Measurements from ENCODE around the gene ARHGDIA.

The ARHGDIA gene

DNA sequence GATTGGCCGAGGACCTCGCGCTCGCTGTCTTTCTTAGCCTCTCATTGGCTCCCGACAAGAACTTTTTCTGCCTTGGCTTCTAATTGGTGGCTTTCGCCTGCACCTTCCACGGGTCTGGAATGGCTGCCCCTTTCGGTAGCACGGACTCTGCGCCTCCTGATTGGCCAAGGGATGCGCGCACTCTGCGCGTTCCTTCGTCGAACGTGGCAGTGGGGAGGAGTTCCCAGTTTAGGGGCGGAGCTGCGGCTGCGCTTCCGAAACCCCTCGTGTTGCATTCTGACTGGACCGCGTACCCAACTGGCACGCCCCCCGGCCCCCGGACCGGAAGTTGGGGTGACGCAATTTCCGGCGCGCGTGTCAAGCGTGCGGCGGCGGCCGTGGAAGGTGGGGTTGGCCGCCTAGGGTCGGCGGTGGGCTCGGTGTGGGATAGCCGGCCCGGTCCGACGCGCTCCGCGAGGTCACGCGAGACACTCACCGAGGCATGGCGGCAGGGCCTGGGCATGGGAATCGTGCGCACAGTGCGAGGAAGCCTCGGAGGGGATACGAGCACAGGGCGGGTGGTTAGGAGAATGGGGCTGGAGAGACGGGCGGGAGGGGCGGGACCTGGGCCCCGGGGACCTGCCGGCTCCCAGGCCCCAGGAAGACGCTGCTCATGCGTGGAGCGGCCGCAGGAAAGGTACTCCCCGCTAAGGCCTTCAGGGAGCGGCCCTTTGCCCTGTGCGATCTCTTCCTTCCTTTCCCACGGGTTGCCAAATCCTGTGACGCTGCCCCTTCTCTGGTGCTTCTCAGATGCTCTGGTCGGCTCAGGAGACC is 10.2 kb downstream of the ARHGDIA start:
- peak; percentile 99 for DNase-seq

DNA sequence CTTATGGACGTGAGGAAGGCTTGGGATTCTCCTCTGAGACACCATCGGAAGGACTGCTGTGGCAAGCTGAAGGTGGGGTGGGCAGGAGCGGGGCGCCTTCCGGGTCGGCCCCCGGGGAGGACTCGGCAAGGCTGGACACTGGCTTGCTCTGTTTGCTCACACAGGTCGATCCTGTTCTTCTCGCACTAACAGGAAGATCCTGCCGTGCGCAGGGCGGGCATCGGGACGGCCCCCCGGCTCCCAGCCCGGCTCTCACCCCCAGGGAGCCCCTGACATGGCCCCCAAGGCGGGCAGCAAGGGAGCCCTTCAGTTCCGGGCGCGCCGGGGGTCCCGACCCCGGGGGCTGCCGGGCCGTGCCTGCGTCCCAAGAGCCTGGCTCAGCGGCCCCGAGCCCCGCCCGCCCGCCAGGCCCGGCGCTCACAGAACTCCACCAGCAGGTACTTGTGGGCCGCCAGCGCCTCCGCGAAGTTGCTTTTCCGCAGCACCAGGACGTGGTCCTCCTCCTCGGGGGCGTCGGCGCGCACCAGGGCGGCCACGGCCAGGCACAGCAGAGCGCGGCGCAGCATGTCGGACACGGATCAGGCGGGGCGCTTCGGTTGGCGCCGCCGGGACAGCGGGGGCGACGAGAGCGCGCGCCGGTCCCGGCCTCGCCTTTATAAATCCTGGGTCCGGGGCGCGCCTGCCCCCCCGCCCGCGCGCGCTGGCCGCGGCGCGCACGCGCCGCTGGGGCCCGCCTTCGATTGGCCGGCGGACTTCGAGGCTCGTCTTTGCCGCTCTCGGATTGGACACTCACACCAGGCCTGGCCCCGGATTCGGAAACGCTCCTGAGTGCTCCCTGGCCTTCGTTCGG is 11.0 kb downstream of the ARHGDIA start, which contains the start of gene P4HB:
Gene P4HB, minus strand, starts transcription at position 630 of the 850 bp plus-strand sequence. Its CDS starts 64 bp downstream, at position 566.
- no peak for DNase-seq

DNA sequence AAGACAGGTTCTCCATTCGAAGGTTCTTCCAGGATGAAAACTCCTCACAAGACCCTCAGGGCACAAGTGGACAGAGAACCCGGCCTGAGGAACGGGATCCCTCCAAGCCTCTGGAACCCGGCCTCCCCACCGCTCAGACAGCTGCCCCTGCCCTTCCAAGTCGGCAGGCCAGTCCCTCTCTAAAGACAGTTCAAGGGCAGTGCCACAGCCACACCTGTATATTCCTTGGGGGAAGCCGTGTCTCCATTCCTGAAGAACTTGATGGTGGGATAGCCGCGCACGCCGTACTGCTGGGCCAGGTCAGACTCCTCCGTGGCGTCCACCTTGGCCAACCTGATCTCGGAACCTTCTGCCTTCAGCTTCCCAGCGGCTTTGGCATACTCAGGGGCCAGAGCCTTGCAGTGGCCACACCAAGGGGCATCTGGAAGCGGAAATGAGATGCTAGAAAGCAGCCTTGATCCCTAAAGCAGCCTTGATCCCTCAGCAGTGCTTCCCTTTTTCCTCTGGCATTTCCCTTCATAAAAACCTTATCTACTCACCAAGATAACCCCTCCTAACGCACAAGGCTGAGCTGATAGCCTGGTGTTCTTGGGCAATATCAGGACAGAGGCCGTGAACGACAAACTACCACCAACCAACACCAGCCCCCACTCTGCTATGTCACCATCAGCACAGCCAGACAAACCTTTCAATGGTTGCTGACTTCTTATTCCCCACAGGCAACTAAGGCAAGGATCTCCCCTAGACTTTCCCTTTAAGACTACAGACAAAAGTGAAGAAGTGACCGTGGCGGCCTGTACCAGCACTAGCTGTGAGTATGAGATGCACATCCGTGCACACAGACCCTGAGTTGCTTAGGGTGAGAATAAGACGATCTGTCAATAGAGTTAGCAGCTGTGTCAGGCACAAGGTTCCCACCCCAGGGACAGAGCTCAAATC is 11.9 kb downstream of the ARHGDIA start:
- DNase-seq = no peak

DNA sequence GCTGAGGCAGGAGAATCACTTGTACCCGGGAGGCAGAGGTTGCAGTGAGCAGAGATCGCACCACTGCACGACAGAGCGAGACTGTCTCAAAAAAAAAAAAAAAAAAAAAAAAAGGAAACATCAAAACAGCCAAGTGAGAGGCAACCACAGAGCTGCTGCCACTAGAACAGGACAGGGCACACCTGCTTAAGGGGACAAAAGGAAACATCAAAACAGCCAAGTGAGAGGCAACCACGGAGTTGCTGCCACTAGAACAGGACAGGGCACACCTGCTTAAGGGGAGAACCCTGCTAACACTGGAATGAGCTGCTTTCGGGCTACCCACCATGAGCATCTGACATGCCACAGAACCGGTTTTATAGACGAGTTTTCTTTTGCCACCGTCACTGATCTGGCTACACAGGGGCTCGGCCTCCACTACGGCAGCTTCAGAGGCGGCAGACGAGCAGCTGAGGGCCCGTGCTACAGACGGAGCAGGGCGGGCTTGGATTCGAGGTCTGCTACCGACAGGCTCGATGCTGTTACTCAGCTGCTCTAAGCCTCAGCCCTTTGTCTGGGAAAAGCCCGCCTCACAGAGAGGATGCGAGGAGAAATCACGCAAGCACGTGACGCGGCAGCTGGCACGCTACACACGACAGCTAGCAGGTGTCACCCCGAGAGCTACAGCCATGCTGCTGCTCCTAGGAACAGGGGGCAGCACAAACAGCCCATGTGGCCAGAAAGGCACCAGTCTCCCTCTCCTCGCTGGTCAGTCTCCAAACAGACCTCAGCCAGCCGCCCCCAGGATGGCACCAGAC is 12.8 kb downstream of the ARHGDIA start:
- no peak for DNase-seq

DNA sequence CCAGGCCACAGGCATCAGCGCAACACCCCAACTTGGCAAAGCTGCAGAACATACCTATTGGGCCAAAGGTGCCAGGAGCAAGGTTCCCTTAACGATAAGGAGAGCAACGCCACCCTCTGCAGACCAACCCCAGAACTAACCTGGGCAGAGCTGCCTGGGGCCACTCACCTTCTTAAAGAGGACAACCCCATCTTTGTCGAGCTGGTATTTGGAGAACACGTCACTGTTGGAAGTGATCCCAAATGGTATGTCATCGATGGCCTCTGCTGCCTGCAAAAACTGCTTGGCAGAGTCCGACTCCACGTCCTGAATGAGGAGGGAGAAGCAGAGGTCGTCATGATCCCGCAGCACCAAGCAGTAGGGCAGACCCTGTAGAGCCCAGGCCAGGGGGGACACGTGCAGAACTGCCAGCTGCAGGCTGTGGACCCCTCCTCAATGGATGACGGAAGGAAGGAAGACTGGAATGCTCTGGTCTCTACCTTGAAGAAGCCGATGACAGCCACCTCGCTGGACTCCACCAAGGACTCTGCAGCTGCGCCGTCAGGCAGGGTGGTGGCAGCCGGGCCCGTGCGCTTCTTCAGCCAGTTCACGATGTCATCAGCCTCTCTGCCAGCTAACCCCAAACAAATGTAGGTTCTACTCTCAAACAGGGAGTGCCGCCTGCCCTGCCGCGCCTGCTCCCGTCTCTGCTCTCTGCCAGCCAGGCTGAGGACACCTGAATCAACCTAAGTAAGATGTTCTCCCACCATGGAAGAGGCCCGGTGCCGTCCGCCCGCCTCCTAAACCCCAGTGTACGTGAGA is 16.0 kb downstream of the ARHGDIA start:
- DNase-seq = no peak

DNA sequence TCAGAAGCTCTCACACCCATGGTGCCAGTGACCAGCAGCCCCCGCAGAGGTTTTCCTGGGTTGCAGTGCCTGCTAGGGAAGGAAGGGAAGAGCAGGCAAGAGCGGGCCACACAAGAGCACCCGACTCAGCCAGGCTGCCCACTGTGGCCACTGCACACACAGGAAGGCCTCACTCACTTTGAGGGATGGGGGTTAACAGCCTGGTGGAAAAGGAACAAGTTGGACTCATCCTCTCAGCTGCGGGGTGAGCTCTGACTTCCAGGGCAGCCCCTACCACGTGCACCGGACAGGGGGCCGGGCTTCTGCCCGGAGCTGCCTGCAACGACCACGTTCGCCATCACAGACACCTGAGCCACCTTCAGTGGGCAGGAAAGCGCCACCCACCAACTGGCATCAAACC is 18.9 kb downstream of the ARHGDIA start:
- DNase-seq = no peak

DNA sequence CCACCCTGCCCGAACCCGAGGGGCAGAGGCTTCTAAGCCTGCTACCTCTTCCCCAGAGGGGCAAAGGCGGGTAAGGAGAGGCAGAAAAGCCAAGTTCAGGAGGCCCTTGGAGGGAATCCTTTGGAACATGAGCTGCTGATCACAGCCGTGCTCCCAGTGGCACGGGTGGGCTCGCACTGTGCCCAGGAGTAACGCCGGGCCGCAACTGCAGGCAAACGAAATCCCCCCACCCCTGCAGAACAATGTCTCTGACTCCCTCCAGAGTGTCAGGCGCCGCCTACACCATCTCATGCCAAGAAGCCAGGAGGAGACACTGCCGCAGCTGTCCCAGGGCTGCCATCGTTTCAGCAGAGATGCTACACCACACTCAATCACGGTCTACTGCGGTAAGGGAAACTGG is 19.7 kb downstream of the ARHGDIA start:
- no peak for DNase-seq

DNA sequence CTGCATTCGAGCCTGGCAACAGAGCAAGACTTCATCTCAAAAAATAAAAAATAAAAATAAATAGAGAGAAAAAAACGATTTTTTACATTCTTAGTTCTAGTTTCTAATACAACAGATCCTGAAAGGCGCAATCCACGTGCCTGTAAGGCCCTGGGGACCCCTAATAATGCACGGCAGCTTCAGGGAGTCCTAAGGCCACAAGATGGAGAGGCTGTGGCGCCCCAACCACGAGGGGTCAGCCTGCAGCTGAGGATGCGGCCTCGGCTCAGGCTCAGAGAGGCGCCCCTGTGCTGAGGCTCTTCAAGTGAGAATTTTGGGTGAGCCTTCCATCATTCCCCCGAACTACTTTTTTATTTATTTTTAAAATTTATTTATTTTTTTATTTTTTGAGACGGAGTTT is 21.7 kb downstream of the ARHGDIA start:
- DNase-seq = no peak

DNA sequence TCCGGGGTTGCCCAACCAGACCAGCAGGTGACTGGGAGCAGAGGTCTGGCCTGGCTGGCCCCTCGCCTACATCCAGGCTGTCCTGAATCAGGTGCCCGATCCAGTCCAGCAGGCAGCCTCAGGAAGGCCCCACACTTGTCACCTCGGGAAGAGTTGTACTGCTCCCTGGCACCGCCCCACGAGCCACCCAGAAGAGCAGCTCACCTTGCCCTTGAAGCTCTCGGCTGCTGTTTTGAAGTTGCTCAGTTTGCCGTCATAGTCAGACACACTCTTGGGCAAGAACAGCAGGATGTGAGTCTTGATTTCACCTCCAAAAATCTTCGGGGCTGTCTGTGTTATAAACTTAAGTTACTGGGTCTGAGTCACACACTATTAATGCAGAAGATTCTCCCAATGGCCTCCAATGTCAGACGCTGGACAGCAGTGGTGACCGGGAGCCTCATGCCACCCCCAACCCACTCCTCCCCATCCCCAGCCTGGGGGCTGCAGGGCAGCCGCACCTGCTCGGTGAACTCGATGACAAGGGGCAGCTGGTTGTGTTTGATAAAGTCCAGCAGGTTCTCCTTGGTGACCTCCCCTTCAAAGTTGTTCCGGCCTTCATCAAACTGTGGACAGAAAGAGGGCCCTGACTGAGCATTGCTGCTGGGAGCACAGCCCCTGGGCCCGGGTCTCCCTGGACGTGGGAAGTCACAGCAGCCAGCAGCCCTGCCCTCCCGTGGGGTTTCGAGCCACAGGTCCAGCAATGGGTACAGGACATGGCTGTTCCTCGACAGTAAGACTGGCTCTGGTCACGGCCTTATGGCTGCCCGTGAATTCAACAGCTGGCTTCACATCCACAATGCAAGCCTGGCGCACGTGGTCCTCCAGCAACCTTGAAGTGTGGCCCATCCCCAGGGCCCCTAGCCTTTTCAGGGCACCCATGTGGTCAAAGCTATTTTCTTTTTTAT is 24.1 kb downstream of the ARHGDIA start:
- DNase-seq = no peak

DNA sequence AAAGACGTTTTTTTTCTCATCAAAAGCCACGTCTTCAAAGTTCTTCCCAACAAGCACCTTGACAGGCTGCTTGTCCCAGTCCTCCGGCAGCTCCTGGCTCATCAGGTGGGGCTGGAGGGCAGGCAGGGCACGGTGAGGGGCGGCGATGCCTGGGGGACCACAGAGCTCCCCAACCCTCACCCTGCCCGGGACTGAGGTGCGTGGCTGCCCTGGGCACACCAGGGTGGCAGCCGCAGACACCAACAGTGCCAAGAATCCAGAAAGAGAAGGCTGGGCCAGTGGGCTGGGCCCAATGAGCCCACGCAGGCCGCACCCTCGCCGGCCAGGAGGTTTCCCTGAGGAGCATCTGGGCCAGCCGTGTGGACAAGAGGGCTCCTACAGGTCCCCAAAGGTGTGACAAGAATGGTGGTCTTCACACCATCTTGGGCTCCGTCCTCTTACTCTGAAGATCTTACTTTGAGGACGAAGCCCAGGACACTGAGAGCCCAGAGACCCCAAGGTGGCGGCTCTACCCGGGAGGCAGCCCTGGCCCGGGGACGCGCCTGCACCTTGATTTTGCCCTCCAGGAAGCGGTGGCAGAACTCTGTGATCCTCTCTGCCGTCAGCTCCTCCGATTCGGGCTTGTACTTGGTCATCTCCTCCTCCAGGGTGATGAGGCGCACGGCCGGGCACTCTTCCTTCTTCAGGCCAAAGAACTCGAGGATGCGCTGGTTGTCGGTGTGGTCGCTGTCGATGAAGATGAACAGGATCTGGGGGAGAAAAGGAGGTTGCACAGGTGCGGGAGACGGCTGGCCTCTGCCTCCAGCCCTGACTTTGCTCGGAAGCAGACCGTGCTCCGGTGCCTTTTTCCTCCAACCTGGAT is 25.0 kb downstream of the ARHGDIA start:
- no peak for DNase-seq

DNA sequence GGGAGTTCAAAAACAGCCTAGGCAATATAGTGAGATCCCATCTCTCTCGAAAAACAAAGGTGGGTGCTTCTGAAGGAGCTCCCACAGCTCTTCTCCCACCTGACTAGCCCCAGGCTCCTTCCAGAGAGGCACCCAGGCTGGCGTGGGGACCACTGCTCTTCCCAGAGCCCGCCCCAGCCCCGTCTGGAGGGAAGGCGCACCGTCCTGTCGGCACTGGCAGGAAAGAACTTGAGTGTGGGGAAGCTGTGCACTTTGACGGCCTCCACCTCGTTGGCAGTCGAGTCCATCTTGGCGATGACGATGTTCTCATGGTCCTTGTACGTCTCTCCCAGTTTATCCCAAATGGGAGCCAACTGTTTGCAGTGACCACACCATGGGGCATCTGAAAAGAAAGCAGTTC is 25.8 kb downstream of the ARHGDIA start:
- no peak for DNase-seq

DNA sequence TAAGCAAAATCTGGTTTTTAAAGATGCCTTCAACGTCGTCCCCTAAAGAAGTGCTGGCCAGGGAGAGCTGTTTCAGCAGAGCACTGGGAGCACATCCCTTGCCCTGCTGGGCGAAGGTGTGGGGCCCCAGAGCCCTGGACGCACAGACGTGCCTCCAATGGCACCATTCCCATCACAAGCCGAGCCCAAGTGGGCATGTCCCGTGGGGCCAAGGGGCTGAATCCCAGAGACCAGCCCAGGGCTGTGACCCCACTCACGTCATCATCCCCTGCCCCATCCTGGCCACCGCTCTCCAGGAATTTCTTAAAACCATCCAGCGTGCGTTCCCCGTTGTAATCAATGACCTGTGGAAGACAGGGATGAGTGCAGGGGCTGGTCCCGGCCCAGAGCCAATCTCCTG is 26.2 kb downstream of the ARHGDIA start:
- no peak for DNase-seq

DNA sequence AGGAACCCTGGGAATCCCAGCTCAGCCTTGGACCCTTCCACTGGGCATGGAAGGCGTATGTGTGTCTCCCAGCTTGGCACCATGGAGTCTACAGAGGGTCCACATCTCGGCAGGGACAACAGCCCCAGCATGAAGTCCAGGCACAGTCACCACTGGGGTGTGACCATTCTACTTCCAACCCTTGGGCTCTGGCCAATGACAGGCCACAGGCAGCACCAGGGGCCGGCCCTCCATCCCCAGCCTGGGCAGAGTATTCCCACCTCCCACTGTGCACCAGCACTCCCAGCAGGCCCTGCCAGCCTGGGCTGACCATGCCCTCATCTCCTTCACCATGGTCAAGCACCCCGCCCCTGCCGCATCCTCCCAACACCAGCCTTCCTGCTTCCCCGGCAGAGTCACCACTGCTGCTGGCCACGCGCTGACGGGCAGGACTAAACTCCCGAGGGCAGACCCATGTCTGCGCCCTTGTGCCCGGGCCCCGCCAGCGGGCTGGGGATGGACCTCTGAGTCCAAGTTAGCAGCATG is 26.7 kb downstream of the ARHGDIA start:
- DNase-seq = no peak

DNA sequence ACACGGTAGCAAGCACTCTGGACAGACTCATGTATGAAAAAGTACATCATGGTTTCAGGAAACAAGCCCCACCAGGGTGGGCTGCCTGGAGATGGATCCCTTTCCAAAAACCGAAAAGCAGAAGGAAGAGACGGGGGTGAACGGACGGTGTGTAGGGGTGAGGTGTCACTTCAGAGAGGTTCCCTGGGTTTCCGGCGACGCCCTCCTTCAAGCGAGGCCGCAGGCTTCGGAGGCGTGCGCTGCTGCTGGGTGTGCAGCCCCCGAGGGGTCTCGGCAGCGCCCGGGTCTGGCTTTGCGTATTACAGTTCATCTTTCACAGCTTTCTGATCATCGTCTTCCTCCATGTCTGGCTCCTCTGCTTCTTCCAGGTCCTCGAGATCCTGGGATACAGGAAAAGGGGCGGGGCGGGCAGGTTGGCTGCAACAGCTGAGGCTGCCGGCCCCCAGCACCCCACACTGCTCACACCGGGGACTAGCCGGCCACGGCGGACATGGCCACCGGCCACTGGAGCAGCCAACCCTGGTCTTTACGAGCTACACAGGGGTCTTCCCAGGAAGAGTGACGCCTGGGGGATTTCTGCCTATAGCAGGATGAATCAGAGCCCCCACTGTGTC is 27.3 kb downstream of the ARHGDIA start:
- no peak for DNase-seq

DNA sequence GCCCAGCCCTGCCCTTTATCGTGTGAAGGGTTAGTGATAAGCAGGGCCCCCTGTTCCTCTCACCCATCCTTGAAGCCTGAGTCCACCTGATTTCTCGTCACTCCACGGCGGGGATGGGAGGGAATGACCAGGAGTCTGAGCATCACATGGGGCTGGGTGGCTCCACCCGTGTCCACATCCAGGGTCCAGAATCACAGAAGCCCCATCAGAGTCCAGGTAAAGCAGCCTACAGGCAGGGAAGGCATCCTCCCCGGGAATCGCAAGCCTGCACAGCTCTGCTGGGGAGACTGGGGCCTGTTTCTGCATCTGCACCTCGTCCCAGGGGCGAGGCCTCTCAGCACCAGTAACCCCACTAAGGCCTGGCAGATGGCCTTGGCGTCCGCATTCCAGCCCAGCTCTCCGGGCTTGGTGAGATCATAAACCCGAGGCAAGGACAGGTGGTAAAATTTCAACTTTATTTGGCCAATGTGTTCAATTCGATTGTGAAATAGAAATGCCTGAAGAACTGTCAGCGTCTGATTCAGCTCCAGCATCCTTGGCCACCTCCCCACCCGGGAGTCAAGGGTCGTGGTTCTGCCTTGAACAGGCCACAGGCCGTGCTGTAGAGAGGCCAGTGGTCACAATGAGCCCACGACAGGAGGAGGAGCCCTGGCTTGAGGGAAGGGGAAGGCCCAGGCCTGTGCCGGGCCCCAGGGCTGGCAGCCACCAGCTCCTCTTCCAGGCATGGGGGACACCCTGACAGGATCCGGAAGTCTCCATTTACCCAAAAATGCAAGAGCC is 28.2 kb downstream of the ARHGDIA start:
- DNase-seq = no peak

DNA sequence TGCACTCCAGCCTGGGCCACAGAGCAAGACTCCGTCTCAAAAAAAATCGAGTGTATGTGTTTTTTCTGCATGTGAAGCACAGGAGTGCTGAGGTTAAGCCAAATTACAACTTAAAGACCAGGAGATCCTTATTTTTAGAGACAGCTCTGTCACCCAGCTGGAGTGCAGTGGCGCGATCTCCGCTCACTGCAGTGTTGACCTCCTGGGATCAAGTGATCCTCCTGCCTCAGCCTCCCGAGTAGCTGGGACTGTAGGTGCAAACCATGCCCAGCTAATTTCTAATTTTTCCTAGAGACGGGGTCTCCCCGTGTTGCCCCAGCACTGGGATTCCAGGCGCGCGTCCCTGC is 28.8 kb downstream of the ARHGDIA start:
- no peak for DNase-seq

DNA sequence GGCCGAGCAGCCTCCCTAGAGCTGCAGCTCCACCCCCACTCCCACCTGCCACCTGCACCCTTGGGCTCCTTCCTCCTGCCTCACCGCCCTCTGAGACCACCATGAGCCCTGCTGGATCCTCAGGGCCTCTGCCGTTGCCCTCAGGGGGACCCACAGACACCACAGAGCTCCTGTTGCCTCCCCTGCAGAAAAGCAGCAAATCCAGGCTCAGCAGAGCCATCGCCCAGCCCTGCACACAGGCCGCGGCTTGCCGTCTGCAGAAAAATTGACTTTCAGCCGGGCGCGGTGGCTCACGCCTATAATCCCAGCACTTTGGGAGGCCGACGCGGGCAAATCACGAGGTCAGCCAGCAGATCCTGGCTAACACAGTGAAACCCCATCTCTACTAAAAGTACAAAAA is 29.3 kb downstream of the ARHGDIA start:
- DNase-seq = no peak
